Measurements from ENCODE around the gene SPACA4. TPM values are rescaled to one million over a fixed set of nuclear protein-coding genes. Genes with fewer than 3 reads are reported as not detected.
A peak's percentile ranks its signal among the peaks of the same experiment; 100 is the strongest.

SPACA4 gene
- total RNA-seq, 1 donor, result not detected

DNA sequence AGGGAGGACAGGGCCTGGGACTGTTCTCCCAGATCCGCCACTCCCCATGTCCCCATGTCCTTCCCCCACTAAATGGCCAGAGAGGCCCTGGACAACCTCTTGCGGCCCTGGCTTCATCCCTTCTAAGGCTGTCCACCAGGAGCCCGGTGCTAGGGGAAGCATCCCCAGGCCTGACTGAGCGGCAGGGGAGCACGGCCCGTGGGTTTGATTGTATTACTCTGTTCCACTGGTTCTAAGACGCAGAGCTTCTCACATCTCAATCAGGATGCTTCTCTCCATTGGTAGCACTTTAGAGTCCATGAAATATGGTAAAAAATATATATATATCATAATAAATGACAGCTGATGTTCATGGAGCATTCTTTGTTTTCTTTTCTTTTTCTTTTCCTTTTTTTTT is 815 bp downstream of the SPACA4 start:
- no peak for DNase-seq (ENCODE audit: low read depth)
- H3K4me3 ChIP-seq (ENCODE audit: low read depth, low read length), result no peak overlapping the region
- TF ChIP-seq, protein P1, sequence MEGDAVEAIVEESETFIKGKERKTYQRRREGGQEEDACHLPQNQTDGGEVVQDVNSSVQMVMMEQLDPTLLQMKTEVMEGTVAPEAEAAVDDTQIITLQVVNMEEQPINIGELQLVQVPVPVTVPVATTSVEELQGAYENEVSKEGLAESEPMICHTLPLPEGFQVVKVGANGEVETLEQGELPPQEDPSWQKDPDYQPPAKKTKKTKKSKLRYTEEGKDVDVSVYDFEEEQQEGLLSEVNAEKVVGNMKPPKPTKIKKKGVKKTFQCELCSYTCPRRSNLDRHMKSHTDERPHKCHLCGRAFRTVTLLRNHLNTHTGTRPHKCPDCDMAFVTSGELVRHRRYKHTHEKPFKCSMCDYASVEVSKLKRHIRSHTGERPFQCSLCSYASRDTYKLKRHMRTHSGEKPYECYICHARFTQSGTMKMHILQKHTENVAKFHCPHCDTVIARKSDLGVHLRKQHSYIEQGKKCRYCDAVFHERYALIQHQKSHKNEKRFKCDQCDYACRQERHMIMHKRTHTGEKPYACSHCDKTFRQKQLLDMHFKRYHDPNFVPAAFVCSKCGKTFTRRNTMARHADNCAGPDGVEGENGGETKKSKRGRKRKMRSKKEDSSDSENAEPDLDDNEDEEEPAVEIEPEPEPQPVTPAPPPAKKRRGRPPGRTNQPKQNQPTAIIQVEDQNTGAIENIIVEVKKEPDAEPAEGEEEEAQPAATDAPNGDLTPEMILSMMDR (IDR thresholded peaks at IDR 0.05; ENCODE audit: insufficient read depth, low read length), result no peak

- TF ChIP-seq, protein P1 (IDR thresholded peaks at IDR 0.05; ENCODE audit: insufficient read depth, low read length), result peak; percentile 58
- DNase-seq (ENCODE audit: low read depth), result peak; percentile 39
- no peak overlapping the region for H3K4me3 ChIP-seq (ENCODE audit: low read depth, low read length)
Observed at GRCh38 chr19:48608798-48609263, 2.3 kb downstream of the SPACA4 start.

DNA sequence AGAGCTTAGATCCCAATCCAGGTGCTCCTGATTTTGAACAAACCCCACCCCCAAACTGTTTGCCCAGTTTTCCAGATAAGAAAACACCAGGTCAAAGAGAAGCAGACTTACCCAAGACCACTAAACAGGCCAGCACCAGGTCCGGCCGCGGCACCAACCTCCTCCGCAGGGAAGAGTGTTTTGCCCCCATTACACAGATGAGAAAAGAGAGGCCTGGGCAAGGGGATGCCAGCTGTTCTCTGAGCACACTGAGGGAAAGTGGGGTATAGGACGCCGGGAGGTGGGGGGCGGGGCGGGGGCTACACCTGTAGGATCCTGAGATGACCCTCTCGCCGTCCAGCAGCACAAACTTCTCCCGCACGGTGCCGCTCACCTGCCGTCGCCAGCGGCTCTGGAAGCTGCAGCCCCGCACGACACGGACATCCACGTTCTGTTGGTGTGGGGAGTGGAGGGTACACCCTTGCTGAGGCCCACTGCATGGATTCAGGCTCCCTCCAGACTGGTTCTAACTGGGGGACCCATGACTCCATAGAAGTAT is 3.1 kb downstream of the SPACA4 start:
- DNase-seq (ENCODE audit: low read depth), result no peak
- H3K4me3 ChIP-seq (ENCODE audit: low read depth, low read length), result no peak overlapping the region
- TF ChIP-seq, protein P1 (IDR thresholded peaks at IDR 0.05; ENCODE audit: insufficient read depth, low read length), result no peak

DNA sequence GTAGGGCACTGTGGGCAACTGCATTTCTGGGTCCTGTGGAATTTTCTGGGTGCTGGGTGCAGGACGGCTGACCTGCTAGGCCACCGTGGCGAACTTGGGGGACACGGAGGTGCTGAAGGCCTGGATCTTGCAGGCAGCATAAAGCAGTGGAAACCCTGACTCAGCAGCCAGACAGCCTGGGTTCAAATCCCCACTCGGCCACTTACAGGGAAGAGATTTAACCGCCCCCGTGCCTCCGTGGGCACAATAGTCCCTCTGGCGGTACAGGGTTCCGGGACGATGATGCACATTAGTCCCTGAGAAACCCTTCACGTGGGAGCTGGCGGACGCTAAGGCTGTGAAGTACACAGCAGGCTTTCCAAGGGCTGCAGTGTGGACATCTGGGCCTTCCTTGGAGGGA is 5.3 kb downstream of the SPACA4 start:
- no peak overlapping the region for H3K4me3 ChIP-seq (ENCODE audit: low read depth, low read length)
- no peak for DNase-seq (ENCODE audit: low read depth)
- TF ChIP-seq, protein P1 (IDR thresholded peaks at IDR 0.05; ENCODE audit: insufficient read depth, low read length), result no peak

DNA sequence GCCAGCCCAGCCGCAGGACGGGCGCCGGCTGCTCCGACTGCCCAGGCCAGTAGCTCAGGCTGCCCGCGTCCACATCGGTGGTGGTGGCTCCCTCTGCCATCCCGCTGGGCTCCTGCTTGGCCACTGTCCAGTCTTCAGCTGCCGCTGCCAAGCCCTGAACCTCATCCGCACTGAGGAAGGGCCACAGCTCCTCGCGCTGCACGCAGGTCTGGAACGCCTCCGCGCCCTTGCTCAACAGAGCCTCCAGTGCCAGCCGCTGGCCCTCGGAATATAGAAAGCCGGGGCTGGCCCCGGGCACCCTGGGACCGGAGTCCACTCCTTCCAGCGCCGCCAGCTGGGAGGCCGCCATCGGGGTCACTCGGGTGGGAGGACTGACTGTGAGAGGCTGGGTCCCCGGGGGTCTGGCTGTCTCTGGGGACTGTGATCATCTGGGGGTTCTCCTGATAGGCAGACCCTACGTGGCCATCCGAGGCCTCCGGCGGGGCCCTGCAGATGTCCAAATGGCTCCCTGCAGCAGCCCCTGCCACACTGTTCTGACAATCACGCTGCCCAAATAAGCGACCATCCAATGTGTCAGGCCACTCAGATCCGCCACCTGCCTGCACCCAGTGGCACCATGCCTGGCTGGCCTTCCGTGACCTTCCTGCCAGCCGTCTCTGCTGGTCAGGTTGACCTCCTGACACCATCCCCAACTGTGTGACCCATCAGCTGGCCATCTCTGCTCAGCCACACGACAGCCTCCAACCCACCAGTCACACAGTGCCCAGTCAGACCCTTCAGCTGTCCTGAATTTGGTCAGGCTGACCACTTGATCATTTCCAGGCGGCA is 6.7 kb downstream of the SPACA4 start:
- H3K4me3 ChIP-seq (ENCODE audit: low read depth, low read length), result no peak overlapping the region
- TF ChIP-seq, protein P1 (IDR thresholded peaks at IDR 0.05; ENCODE audit: insufficient read depth, low read length), result no peak
- no peak for DNase-seq (ENCODE audit: low read depth)

- TF ChIP-seq, protein P1 (IDR thresholded peaks at IDR 0.05; ENCODE audit: insufficient read depth, low read length), result no peak
- no peak for DNase-seq (ENCODE audit: low read depth)
- H3K4me3 ChIP-seq (ENCODE audit: low read depth, low read length), result no peak overlapping the region
Observed at GRCh38 chr19:48613852-48614435, 7.4 kb downstream of the SPACA4 start.

Measured in fibroblast of the aortic adventitia (primary cell).